PFSK-1 (cell line): ENCODE results near the gene LOXHD1.

Experiments used
- FOXP2 ChIP-seq: optimal IDR thresholded peaks from 2 replicates; pipeline ENCODE3; 2011; ENCODE audit warnings: borderline replicate concordance, control low read depth, inconsistent platforms; ENCODE audit not compliant: insufficient read depth; ENCODE audit errors: extremely low read length, extremely low read depth
- POLR2AphosphoS5 ChIP-seq: IDR thresholded peaks from 2 replicates; pipeline ENCODE4 v1.6.1; 2012; ENCODE audit warnings: low read depth, mild to moderate bottlenecking, control low read depth, low read length, moderate library complexity
- SIN3A ChIP-seq: IDR thresholded peaks from 2 replicates; pipeline ENCODE4 v1.6.1; 2012; ENCODE audit warnings: mild to moderate bottlenecking, low read length, moderate library complexity, borderline replicate concordance; ENCODE audit not compliant: insufficient read depth
- TAF1 ChIP-seq: IDR thresholded peaks from 2 replicates; pipeline ENCODE4 v1.6.1; 2012; ENCODE audit warnings: low read length, control low read depth, borderline replicate concordance; ENCODE audit not compliant: insufficient read depth

Gene LOXHD1

DNA sequence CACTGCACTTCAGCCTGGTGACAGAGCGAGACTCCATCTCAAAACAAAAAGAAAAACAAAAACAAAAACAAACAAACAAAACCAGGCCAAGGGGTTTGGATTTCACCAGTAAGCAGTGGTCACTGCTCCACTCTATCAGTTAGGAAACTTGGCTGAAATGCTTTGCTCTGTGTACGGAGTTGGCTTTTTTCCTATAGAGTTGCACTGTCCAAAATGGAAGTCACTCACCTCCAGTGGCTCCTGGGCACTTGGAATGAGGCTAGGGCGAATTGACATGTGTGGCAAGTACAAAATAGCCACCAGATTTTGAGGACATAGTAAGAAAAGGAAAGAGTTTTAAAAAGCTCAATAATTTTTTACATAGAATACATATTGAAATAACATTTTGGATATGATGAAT, 228.7 kb downstream of the LOXHD1 start:
- TF ChIP-seq SIN3A, result no peak
- TF ChIP-seq FOXP2, result no peak
- TF ChIP-seq POLR2AphosphoS5, result no peak

DNA sequence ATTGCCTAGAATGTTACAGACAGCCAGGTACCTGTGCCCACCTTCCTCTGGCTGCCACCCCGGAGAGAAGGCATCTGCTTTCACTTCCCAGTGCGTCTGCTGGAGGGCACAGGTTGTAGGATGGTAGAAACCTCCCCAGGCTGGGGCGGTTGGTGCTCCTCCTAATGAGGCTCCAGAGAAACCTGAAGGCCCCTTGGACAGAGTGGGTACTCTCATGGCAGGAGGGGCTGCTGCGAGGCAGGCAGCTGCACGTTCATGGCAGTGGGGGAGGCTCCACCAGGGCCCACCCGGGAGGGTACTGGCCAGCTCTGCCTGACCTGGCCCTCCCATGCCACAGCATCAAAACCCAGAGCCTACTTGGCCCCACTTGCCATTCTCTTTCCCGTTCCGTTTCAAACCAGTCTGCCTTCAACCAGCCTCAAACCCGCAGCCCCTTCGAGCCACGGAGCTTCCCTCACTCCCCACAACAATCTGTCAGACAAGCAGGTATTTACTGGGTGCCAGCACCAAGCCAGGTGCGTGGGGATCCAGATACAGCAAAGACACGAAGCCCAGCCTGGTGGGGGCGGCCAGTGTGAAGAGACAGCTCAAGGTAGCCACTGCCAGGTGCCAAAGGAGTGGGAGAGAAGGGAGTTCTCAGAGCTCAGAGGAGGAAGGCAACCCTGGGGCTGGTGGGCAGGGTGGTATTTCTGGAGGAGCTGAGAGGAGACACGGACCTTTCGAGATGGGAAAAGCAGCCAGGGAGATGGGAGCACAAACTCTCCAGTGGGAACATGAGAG, 229.6 kb downstream of the LOXHD1 start:
- TF ChIP-seq TAF1, result no peak
